Colonic mucosa (tissue), 4 donors: ENCODE results near the gene ATXN10. TPM values are rescaled to one million over a fixed set of nuclear protein-coding genes. Genes with fewer than 3 reads are reported as not detected.

Experiments used
- DNase-seq: peaks from one replicate; pipeline ENCODE4 v3.0.0-alpha.2; 2020
- H3K27ac ChIP-seq: fragments of 200-600 bp; one replicate; pipeline ENCODE4 v1.8.0; 2021
- H3K27me3 ChIP-seq: fragments of 200-600 bp; one replicate; pipeline ENCODE4 v1.8.0; 2021
- H3K36me3 ChIP-seq: fragments of 200-600 bp; one replicate; pipeline ENCODE4 v1.8.0; 2021
- H3K4me1 ChIP-seq: fragments of 200-600 bp; one replicate; pipeline ENCODE4 v1.8.0; 2021; ENCODE audit warnings: mild to moderate bottlenecking
- H3K4me3 ChIP-seq: fragments of 200-600 bp; one replicate; pipeline ENCODE4 v1.8.0; 2021
- H3K9ac ChIP-seq, 2 donors: one replicate each; pipeline ENCODE4 v1.7.0; 2013; ENCODE audit warnings: control low read depth in 2 of 2, low read depth in 2 of 2, low read length in 2 of 2
- H3K9me3 ChIP-seq: fragments of 200-600 bp; one replicate; pipeline ENCODE4 v1.8.0; 2021
- CTCF ChIP-seq: fragments of 200-600 bp; IDR thresholded peaks from one replicate; pipeline ENCODE4 v1.8.0; 2022; ENCODE audit warnings: antibody characterized with exemption, mild to moderate bottlenecking
- intact Hi-C: fragments of 100-400 bp; cut with DNase I; formaldehyde crosslinking; loops from one replicate; pipeline ENCODE4 v1.14.1; 2022
- total RNA-seq, 2 donors: library from RNA; stranded (reverse); fragmentation: NEBNext Ultra II Directional in 1 of 2; extraction: Animal tissue kit (Norgen Biotek cat#: 25700) in 1 of 2; gene quantifications; one replicate each; pipeline ENCODE4 v1.2.1, GENCODE V29; 2021
- donor health status: healthy.
- donor health status: DM: no; HTN: no; CAD: no.
- donor health status: DM: no; HTN: no; CAD: no.

ATXN10 gene
- total RNA-seq, 2 donors from 2014 or later, result 90.5 to 94.9 TPM

GRCh38 chr22:45757068-45757467 lies 85.4 kb downstream of the ATXN10 start:
- TF ChIP-seq CTCF, result no peak
- no peaks in the 10 kb centered on the region for H3K36me3 ChIP-seq
- H3K4me1 ChIP-seq, result no peaks in the 10 kb centered on the region
- DNase-seq, result no peak
- H3K4me3 ChIP-seq, result no peak overlapping the region
- no peaks in the 10 kb centered on the region for H3K9me3 ChIP-seq
- no peaks in the 10 kb centered on the region for H3K27me3 ChIP-seq
- H3K27ac ChIP-seq, result no peak overlapping the region
- intact Hi-C loops, result no loop called here
- H3K9ac ChIP-seq, result no peak overlapping the region

GRCh38 chr22:45757936-45758335 lies 86.3 kb downstream of the ATXN10 start:
- no peak overlapping the region for H3K9ac ChIP-seq
- intact Hi-C loops, result no loop called here
- no peaks in the 10 kb centered on the region for H3K4me1 ChIP-seq
- DNase-seq, result no peak
- H3K9me3 ChIP-seq, result no peaks in the 10 kb centered on the region
- H3K27ac ChIP-seq, result no peak overlapping the region
- no peaks in the 10 kb centered on the region for H3K27me3 ChIP-seq
- TF ChIP-seq CTCF, result no peak
- no peak overlapping the region for H3K4me3 ChIP-seq
- no peaks in the 10 kb centered on the region for H3K36me3 ChIP-seq

GRCh38 chr22:45758603-45759002 lies 87.0 kb downstream of the ATXN10 start:
- no peak for DNase-seq
- no peak overlapping the region for H3K9ac ChIP-seq
- H3K4me3 ChIP-seq, result no peak overlapping the region
- H3K36me3 ChIP-seq, result no peaks in the 10 kb centered on the region
- no peaks in the 10 kb centered on the region for H3K27me3 ChIP-seq
- no peak overlapping the region for H3K27ac ChIP-seq
- no peak for TF ChIP-seq CTCF
- intact Hi-C loops, result no loop called here
- no peaks in the 10 kb centered on the region for H3K9me3 ChIP-seq
- no peaks in the 10 kb centered on the region for H3K4me1 ChIP-seq

- intact Hi-C loops, result no loop called here
Observed at GRCh38 chr22:45760682-45761081, 89.0 kb downstream of the ATXN10 start.

GRCh38 chr22:45762545-45763235 lies 91.1 kb downstream of the ATXN10 start:
- no peak for TF ChIP-seq CTCF
- Histone ChIP-seq H3K27me3 (no peaks in the 10 kb centered on the region), H3K36me3 (no peaks in the 10 kb centered on the region), H3K27ac (no peak overlapping the region), H3K4me1 (no peaks in the 10 kb centered on the region), H3K9ac (no peak overlapping the region), H3K4me3 (no peak overlapping the region), H3K9me3 (no peaks in the 10 kb centered on the region)
- intact Hi-C loops, result no loop called here
- no peak for DNase-seq

More at GRCh38 chr22:45760682-45761081, 89.0 kb downstream of the ATXN10 start:
- Histone ChIP-seq H3K27ac (no peak overlapping the region), H3K4me1 (no peaks in the 10 kb centered on the region), H3K4me3 (no peak overlapping the region), H3K27me3 (no peaks in the 10 kb centered on the region), H3K9ac (no peak overlapping the region), H3K9me3 (no peaks in the 10 kb centered on the region), H3K36me3 (no peaks in the 10 kb centered on the region)
- DNase-seq, result no peak
- no peak for TF ChIP-seq CTCF
